Stimulated activated CD8-positive, alpha-beta memory T cell treated with anti-CD3 and anti-CD28 coated beads, Interleukin-4, amount 100 ng/mL, for 48 hours (primary cell): ENCODE measurements around the gene ERN2.
A peak's percentile ranks its signal among the peaks of the same experiment; 100 is the strongest.

Experiments
- DNase-seq: peaks from one replicate; pipeline ENCODE4 v3.0.0-alpha.2; 2020

ERN2 gene

GRCh38 chr16:23683487-23683886, 29.5 kb downstream of the ERN2 start:
- DNase-seq = no peak

GRCh38 chr16:23682181-23682580, 30.8 kb downstream of the ERN2 start:
- no peak for DNase-seq

DNA sequence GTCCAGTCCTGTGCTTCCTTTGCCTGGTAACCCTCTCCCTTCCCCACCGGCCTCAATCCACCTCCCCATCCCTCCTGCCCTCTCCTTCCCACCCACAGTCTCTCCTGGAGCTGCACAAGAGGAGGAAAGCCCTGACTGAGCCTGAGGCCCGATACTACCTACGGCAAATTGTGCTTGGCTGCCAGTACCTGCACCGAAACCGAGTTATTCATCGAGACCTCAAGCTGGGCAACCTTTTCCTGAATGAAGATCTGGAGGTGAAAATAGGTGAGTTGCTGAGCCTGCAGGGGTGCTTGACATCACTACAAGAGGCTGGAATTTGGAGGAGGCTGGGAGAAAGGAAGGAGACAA, 33.1 kb downstream of the ERN2 start:
- no peak for DNase-seq

GRCh38 chr16:23679274-23679985, 33.6 kb downstream of the ERN2 start:
- peak; percentile 53 for DNase-seq

GRCh38 chr16:23678430-23679273, 34.4 kb downstream of the ERN2 start, which contains the start of gene PLK1:
Gene PLK1, plus strand, starts transcription at chr16:23678889. Its CDS starts 44 bp downstream, at chr16:23678933.
- DNase-seq = peak; percentile 89

DNA sequence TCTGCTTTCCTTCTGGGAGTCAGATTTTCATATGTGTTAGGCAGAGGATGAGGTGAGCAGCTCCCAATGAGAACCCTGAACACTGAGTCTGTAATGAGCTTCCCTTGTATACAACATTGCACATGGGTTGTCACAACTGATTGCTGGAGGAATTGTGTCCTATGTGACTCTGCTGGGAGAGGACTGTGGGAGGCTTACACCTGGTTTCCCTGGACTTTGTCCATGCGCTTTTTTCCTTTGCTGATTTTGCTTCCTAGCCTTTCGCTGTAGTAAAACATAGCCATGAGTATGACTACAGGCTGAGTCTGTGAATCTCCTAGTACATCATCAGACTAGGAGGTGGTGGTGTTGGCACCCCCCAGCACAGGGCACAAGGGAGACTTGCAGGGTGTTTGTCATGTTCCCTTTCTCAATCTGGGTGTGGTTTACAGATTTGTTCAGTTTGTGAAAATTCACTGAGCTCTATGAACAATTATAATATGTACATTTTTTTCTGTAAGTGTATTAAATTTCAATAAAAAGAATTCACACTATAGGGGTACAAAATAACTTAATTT, 36.0 kb downstream of the ERN2 start:
- DNase-seq = no peak

- DNase-seq = no peak
These were observed 38.9 kb downstream of the ERN2 start for GRCh38 chr16:23673971-23674614.

DNA sequence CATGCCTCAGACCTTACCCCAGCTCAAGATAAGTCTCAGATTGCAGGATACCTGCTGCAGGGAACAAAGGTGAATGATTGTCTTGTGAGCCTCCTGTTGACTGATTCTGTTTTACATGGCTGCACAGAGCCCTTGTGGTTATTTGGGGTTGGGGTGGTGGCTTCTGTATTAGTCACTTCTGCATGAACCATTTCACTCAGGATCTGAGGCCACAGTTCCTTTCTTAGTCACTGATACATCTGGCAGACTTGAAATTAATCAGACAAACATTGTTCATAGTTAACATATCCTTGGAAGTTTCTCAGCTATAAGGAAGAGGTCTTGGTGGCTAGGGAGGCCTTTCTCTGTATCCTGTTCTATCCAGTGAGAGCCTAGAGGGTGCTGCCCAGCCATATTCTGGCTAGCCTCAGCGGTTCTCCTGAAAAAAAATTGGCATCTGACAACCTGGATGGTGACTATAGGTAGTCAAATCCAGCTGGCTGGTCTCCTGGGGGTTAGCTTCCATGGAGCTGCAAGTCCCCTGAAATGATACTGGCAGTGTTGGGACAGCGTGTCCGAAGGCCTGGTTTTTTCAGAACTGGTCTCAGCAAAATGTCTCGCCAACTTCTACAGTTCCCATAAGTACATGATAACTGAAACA, 42.8 kb downstream of the ERN2 start:
- peak; percentile 68 for DNase-seq

GRCh38 chr16:23668873-23669272, 44.1 kb downstream of the ERN2 start:
- no peak for DNase-seq

DNA sequence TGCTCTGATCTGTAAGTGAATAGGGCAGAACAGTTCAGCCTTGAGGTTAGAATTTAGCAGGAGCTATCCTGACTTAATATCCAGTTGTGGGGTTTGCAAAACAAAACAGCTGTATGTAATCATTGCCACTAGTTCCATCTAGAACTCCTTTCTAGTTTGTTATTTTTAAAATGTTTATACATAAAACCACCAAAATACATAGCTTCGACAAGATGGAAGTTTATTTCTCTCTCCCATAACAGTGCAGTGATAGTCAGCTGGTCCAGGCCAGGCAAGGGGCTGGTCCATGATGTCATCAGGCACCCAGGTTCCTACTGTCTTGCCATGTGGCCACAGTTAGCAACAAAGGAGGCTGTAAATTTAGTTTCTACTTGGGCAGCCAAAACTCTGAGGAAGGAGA, 44.8 kb downstream of the ERN2 start:
- DNase-seq = no peak

GRCh38 chr16:23667355-23667659, 45.7 kb downstream of the ERN2 start:
- no peak for DNase-seq

GRCh38 chr16:23666571-23667354, 46.3 kb downstream of the ERN2 start:
- no peak for DNase-seq

- no peak for DNase-seq
These were observed 49.1 kb downstream of the ERN2 start for GRCh38 chr16:23663918-23664317.

DNA sequence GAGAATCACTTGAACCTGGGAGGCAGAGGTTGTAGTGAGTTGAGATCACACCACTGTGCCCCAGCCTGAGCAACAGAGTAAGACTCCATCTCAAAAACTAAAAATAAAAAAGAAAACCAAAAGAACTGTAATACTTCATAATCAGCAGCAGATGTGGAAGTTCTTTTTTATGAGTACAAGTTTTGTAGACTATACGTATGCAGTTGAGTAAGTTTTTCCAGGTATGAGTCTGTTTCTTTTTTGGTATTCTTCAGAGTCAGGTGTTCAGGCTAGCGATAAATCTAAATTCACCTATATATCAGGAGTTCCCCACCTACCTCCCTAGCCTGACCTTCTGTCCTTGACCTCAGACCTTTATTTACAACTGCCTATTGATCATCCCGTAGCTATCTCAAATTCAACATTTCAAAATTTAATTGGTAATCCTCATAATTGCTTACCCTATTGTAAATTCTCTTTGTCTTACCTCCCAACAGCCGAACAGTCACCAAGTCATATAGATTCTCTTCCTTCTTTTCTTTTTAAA, 61.0 kb downstream of the ERN2 start:
- DNase-seq = no peak

- DNase-seq = no peak
These were observed 62.2 kb downstream of the ERN2 start for GRCh38 chr16:23650674-23651416.

- no peak for DNase-seq
These were observed 70.7 kb downstream of the ERN2 start for GRCh38 chr16:23642246-23642774.

- DNase-seq = peak; percentile 92
These were observed 71.9 kb downstream of the ERN2 start, which contains the start of the genes DCTN5 and PALB2 for GRCh38 chr16:23640931-23641765. Gene DCTN5, plus strand, starts transcription at chr16:23641466. Its CDS starts 77 bp downstream, at chr16:23641543. Gene PALB2, minus strand, starts transcription at chr16:23641310. Its CDS starts 153 bp downstream, at chr16:23641157.

DNA sequence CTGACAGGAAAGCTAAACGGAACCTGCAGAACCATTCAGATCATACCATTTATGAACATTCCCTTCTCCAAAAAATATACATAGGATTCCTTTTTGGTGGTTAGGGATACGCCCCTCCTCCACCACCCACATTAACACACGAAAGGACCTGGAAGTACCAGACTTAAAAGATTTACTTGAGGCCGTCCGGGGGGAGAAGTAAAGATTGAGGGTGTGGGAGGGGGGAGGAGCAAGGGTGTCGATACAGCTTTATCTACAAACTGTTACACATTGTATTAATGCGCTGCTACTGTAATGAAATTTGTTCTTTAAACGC, 72.4 kb downstream of the ERN2 start:
- no peak for DNase-seq
